ENCODE measurements around the gene CNEP1R1.

CNEP1R1 gene

DNA sequence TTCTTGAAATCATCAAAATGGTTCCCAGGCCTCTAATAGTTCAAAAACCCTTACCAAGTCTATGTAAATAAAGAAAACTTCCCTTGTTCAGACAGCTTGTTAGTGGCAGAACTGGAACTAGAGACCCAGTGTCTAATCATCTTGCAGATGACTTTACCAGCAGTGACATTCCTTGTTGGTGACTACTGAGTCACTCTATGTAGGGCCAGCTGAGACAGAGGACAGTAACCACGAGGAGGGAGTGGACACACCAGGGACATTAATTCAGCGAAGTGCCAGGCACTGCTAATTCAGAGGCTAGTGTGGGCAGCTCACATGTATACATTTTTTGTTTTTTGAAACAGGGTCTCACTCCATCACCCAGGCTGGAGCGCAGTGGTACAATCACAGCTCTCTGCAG lies 34.6 kb downstream of the CNEP1R1 start:
- Histone ChIP-seq H3K27ac (ENCODE audit: low read depth, low read length, severe bottlenecking) (no peak overlapping the region), H3K4me1 (ENCODE audit: control insufficient read depth, insufficient read depth, low read length, poor library complexity, severe bottlenecking) (no peaks in the 10 kb centered on the region), H3K9me3 (ENCODE audit: control insufficient read depth, low read length) (no peaks in the 10 kb centered on the region), H3K4me3 (ENCODE audit: extremely low read depth, insufficient read depth, low read length, poor library complexity, severe bottlenecking) (no peak overlapping the region), H3K36me3 (ENCODE audit: control insufficient read depth, insufficient read depth, low read length) (no peaks in the 10 kb centered on the region)
- 56 to 88% methylated on average over 2 to 3 of the region's 3 CpGs for WGBS, 2 experiments (ENCODE audit: insufficient coverage in 2 of 2)

DNA sequence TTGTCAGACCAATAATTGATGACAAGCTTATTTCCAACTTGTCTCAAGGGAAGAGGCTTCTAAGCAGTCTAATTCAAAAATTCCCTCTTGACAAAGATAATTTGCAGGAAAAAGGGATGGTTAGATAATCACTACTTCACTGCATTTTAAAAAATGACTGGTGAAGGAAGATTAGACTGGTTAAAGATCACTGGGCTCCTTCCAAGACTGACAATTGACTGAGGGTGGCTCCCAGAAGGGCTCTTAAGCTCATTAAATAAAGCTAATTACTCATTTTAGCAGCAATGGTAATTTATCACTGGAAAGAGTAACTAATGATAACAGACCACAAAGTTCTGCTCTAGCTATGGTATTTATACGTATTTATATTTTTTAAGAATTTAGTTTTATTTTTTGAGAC lies 36.3 kb downstream of the CNEP1R1 start:
- Histone ChIP-seq H3K4me1 (ENCODE audit: control insufficient read depth, insufficient read depth, low read length, poor library complexity, severe bottlenecking) (no peaks in the 10 kb centered on the region), H3K36me3 (ENCODE audit: control insufficient read depth, insufficient read depth, low read length) (no peaks in the 10 kb centered on the region), H3K4me3 (ENCODE audit: extremely low read depth, insufficient read depth, low read length, poor library complexity, severe bottlenecking) (no peak overlapping the region), H3K27ac (ENCODE audit: low read depth, low read length, severe bottlenecking) (no peak overlapping the region), H3K9me3 (ENCODE audit: control insufficient read depth, low read length) (no peaks in the 10 kb centered on the region)
- WGBS, 2 experiments (ENCODE audit: insufficient coverage in 2 of 2) = no CpG with 5 or more reads among the region's 1 CpG

DNA sequence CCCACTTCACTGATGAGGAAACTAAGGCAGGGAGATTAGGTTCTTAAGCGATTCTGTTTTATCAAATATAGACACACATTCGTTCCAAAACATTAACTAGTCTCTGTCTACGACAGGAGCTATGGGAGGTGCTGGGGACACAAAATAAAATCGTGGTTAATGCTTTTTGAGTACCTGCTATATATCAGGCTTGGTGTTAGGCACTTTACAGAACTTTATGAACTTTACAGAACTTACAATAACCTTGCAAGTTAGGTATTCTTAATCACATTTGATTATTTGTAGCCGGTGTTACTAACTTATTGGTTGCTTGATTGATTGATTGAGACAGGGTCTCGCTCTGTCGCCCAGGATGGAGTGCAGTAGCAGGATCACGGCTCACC lies 40.2 kb downstream of the CNEP1R1 start:
- Histone ChIP-seq H3K36me3 (ENCODE audit: control insufficient read depth, insufficient read depth, low read length) (peaks cover 18% of the 10 kb centered on the region), H3K4me1 (ENCODE audit: control insufficient read depth, insufficient read depth, low read length, poor library complexity, severe bottlenecking) (peaks cover 16% of the 10 kb centered on the region), H3K4me3 (ENCODE audit: extremely low read depth, insufficient read depth, low read length, poor library complexity, severe bottlenecking) (peak overlapping the region; percentile 84), H3K27ac (ENCODE audit: low read depth, low read length, severe bottlenecking) (no peak overlapping the region), H3K9me3 (ENCODE audit: control insufficient read depth, low read length) (no peaks in the 10 kb centered on the region)
- 92 to 100% methylated on average over 3 to 5 of the region's 8 CpGs for WGBS, 2 experiments (ENCODE audit: insufficient coverage in 2 of 2)

DNA sequence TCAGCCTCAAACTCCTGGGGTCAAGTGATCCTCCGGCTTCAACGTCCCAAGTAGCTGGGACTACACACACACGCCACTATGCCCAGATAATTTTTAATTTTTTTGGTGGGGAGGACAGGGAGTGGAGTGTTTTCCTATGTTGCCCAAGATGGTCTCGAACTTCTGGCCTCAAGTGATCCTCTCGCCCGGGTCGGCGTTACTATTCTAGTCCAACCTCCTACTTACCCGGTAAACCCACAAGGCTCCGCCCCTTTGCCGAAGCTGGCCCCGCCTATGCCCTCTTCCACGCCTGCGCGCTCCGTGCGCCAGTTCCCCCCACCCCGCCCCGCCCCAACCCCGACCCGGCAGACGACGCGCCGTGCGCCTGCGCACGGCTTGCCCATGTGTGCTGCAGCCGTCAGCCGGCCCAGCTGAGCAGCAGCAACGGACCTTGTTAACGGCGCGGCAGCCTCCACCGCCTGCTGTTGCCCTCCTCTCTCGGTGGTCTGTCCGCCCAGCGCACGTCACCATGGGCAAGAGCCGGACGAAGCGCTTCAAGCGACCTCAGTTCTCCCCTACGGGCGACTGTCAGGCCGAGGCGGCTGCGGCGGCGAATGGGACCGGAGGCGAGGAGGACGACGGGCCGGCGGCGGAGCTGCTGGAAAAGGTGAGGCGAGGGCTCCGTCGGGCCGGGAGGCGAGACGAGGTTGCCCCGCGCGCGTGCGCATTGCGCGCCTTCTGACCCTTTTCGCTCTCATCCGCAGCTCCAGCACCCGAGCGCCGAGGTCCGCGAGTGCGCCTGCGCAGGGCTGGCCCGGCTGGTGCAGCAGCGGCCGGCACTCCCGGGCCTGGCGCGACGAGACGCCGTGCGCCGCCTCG lies 40.8 kb downstream of the CNEP1R1 start, which contains the start of gene HEATR3:
Gene HEATR3 (plus strand): TSS at position 347 of the 858 bp plus-strand sequence. CDS start 162 bp downstream, at position 509.
- peaks cover 20% of the 10 kb centered on the region for H3K36me3 ChIP-seq (ENCODE audit: control insufficient read depth, insufficient read depth, low read length)
- 1 to 4% methylated on average over 54 to 70 of the region's 91 CpGs for WGBS, 2 experiments (ENCODE audit: insufficient coverage in 2 of 2)

DNA sequence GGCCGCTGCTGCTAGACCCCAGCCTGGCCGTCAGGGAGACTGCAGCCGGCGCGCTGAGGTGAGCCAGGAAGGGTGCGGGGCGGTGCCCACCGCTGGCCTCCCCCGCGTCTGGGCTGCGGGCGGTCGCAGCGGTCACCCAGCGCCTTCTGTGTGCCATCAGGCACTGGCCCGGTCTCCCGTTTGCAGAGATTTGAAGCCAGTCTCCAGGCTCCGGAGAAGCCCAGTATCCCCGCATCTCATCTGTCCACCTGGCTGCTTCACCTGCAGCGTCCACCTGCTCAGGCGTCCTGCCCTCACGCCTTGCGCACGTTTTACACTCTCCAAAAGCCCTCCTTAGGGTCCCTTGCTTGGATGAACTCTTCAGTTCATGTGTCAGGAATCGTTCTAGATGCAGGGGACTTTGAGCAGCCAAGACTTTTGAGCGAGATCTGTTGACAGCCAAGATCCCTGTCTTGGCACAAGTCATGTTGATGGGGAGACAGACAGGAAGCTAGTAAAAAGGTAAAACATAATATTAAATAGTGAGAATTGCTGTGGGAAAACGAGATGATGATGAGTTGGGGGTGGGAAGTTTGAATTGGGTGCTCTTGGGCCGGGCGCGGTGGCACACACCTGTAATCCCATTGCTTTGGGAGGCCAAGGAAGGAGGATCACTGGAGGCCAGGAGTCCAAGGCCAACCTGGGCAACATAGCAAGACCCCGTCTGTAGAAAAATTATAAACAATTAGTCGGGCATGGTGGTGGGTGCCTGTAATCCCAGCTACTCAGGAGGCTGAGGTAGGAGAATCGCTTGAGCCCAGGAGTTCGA lies 41.7 kb downstream of the CNEP1R1 start:
- Histone ChIP-seq H3K27ac (ENCODE audit: low read depth, low read length, severe bottlenecking) (peak overlapping the region; percentile 93), H3K36me3 (ENCODE audit: control insufficient read depth, insufficient read depth, low read length) (peaks cover 26% of the 10 kb centered on the region), H3K4me3 (ENCODE audit: extremely low read depth, insufficient read depth, low read length, poor library complexity, severe bottlenecking) (peak overlapping the region; percentile 84), H3K9me3 (ENCODE audit: control insufficient read depth, low read length) (no peaks in the 10 kb centered on the region), H3K4me1 (ENCODE audit: control insufficient read depth, insufficient read depth, low read length, poor library complexity, severe bottlenecking) (peaks cover 16% of the 10 kb centered on the region)
- WGBS, 2 experiments (ENCODE audit: insufficient coverage in 2 of 2) = 26 to 29% methylated on average over 33 to 34 of the region's 34 CpGs

More for the DNA sequence above, 40.8 kb downstream of the CNEP1R1 start, which contains the start of gene HEATR3:
- Histone ChIP-seq H3K4me3 (ENCODE audit: extremely low read depth, insufficient read depth, low read length, poor library complexity, severe bottlenecking) (peak within 1 kb of the TSS; percentile 84), H3K9me3 (ENCODE audit: control insufficient read depth, low read length) (no peaks in the 10 kb centered on the region), H3K27ac (ENCODE audit: low read depth, low read length, severe bottlenecking) (peak within 1 kb of the TSS; percentile 93), H3K4me1 (ENCODE audit: control insufficient read depth, insufficient read depth, low read length, poor library complexity, severe bottlenecking) (peaks cover 16% of the 10 kb centered on the region)

DNA sequence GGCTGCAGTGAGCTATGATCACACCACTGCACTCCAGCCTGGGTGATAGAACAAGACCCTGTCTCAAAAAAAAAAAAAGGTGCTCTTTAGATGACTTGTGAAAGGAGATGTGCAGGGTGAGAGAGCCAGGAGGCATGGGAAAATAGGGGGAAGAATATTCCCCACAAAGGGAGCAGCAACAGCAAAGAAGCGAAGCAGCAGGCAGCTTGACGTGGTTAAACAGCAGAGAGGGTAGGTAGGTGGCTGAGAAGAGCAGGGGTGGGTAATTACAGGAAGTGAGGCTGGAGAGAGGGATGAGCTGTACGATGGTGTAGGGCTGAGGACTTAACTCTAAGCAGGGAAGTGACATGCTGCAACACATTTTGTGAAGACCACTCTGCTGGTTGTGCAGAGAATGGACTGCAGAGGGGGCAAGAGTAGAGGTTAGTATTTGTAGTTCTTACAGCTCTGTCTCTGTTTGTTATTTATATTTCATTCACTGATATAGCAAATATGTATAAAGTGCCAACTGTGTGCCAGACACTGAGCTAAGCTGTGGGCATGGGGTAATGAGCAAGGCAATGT lies 42.3 kb downstream of the CNEP1R1 start:
- no peaks in the 10 kb centered on the region for H3K9me3 ChIP-seq (ENCODE audit: control insufficient read depth, low read length)
- H3K4me1 ChIP-seq (ENCODE audit: control insufficient read depth, insufficient read depth, low read length, poor library complexity, severe bottlenecking) = peaks cover 16% of the 10 kb centered on the region
- peak overlapping the region; percentile 12 for H3K4me3 ChIP-seq (ENCODE audit: extremely low read depth, insufficient read depth, low read length, poor library complexity, severe bottlenecking)
- no peak overlapping the region for H3K27ac ChIP-seq (ENCODE audit: low read depth, low read length, severe bottlenecking)
- 49 to 63% methylated on average over 2 to 3 of the region's 3 CpGs for WGBS, 2 experiments (ENCODE audit: insufficient coverage in 2 of 2)
- peaks cover 31% of the 10 kb centered on the region for H3K36me3 ChIP-seq (ENCODE audit: control insufficient read depth, insufficient read depth, low read length)

DNA sequence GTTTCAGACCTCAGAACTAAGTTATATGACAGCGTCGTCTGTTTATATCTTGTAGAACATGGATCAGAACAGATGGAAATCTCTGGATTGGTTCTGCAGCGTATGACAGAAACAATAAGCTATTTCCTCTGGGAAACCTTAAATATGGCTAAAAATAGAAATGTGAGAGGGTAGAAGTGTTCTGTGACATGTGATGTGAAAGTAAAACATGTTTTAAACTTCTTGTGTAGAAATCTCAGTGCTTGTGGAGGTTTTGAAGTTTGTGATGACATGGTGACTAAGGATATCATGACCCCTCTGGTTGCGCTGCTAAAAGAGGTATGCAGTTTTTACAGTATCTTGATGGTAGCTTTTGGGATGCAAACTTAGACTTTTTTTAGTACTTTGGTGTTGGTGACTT lies 43.5 kb downstream of the CNEP1R1 start:
- Histone ChIP-seq H3K27ac (ENCODE audit: low read depth, low read length, severe bottlenecking) (no peak overlapping the region), H3K4me3 (ENCODE audit: extremely low read depth, insufficient read depth, low read length, poor library complexity, severe bottlenecking) (no peak overlapping the region), H3K9me3 (ENCODE audit: control insufficient read depth, low read length) (no peaks in the 10 kb centered on the region), H3K4me1 (ENCODE audit: control insufficient read depth, insufficient read depth, low read length, poor library complexity, severe bottlenecking) (peaks cover 16% of the 10 kb centered on the region), H3K36me3 (ENCODE audit: control insufficient read depth, insufficient read depth, low read length) (peaks cover 35% of the 10 kb centered on the region)
- 94% methylated on average over 4 of the region's 4 CpGs for WGBS, 2 experiments (ENCODE audit: insufficient coverage in 2 of 2)

DNA sequence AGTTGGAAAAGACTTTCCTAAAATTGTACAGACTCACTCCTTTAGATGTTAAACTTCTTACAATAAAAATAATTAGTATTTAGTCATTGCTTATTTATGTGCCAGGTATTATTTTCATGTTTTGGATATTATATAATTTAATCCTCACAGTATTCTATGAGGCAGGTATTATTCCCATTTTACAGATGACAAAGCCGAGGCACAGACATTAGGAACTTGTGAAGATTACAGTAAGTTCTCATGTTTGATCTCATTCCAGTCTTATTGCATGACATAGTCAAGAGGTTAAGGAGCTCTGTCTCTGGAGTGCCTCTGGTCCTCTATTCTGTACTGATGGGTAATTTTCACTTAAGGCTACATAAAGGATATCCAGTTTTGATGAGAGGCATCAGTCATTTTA lies 44.0 kb downstream of the CNEP1R1 start:
- Histone ChIP-seq H3K36me3 (ENCODE audit: control insufficient read depth, insufficient read depth, low read length) (peaks cover 35% of the 10 kb centered on the region), H3K4me1 (ENCODE audit: control insufficient read depth, insufficient read depth, low read length, poor library complexity, severe bottlenecking) (peaks cover 16% of the 10 kb centered on the region), H3K9me3 (ENCODE audit: control insufficient read depth, low read length) (no peaks in the 10 kb centered on the region), H3K4me3 (ENCODE audit: extremely low read depth, insufficient read depth, low read length, poor library complexity, severe bottlenecking) (no peak overlapping the region), H3K27ac (ENCODE audit: low read depth, low read length, severe bottlenecking) (no peak overlapping the region)
- 71% methylated on average over 1 of the region's 1 CpG; no CpG with 5 or more reads in 1 of the 2 experiments for WGBS, 2 experiments (ENCODE audit: insufficient coverage in 2 of 2)

DNA sequence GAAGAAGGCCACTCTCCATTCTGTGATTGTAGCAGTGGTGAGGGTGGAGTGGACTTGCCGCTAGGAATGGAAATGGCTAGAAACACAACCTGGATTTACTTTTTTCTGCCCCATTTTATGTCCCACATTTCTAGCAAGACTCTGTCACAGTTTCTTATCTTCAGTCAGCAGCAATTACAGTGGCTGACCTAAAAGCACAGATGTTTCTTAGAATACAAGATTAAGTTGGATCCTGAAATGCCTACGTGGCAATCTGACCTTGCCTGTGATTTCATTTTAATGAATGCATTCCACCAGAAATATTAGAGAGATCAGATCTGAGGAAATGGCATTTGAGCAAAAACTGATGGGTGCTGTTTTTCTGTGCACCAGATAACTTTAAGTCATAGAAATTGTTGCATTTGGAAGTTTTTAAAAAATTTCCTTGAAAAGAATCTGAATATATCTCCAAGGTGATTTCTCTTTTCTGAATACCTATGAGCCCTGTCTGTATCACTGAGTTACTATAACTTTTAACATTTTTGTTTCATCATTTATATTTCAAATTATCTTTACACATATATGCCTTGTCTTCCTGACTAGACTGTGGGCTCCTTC lies 46.1 kb downstream of the CNEP1R1 start:
- peaks cover 16% of the 10 kb centered on the region for H3K4me1 ChIP-seq (ENCODE audit: control insufficient read depth, insufficient read depth, low read length, poor library complexity, severe bottlenecking)
- 90 to 100% methylated on average over 1 to 2 of the region's 2 CpGs for WGBS, 2 experiments (ENCODE audit: insufficient coverage in 2 of 2)
- H3K4me3 ChIP-seq (ENCODE audit: extremely low read depth, insufficient read depth, low read length, poor library complexity, severe bottlenecking) = no peak overlapping the region
- H3K27ac ChIP-seq (ENCODE audit: low read depth, low read length, severe bottlenecking) = no peak overlapping the region
- H3K9me3 ChIP-seq (ENCODE audit: control insufficient read depth, low read length) = no peaks in the 10 kb centered on the region
- peaks cover 41% of the 10 kb centered on the region for H3K36me3 ChIP-seq (ENCODE audit: control insufficient read depth, insufficient read depth, low read length)

DNA sequence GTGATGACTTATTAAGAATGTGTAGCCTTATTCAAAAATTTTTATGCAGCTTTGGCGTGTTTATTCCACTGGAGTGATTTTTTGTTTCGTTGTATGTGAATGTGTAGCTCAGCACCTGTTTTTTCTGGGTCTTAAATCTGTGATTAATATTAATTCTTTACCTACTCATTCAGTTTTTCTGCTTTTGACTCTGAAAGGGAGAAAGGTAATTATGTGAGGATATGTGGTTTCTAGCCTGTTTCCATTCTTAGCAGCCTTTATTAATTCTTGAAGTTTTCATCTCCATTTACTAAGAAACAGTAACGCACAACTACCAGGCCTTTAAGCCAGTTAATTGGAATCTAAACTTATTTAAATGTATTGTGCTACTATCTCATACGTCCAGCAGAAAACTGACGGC lies 47.7 kb downstream of the CNEP1R1 start:
- H3K36me3 ChIP-seq (ENCODE audit: control insufficient read depth, insufficient read depth, low read length) = peaks cover 56% of the 10 kb centered on the region
- peaks cover 7% of the 10 kb centered on the region for H3K4me1 ChIP-seq (ENCODE audit: control insufficient read depth, insufficient read depth, low read length, poor library complexity, severe bottlenecking)
- no peak overlapping the region for H3K4me3 ChIP-seq (ENCODE audit: extremely low read depth, insufficient read depth, low read length, poor library complexity, severe bottlenecking)
- WGBS, 2 experiments (ENCODE audit: insufficient coverage in 2 of 2) = 100% methylated on average over 1 of the region's 5 CpGs; no CpG with 5 or more reads in 1 of the 2 experiments
- no peak overlapping the region for H3K27ac ChIP-seq (ENCODE audit: low read depth, low read length, severe bottlenecking)
- H3K9me3 ChIP-seq (ENCODE audit: control insufficient read depth, low read length) = no peaks in the 10 kb centered on the region

Data from mesodermal cell (in vitro differentiated cells).